NCI-H510A (cell line): ENCODE results near the gene MUC6.

Source experiments
- DNase-seq: peaks from one replicate; lab custom pipeline; 2025; lab: John Stamatoyannopoulos, UW

MUC6 gene, protein sequence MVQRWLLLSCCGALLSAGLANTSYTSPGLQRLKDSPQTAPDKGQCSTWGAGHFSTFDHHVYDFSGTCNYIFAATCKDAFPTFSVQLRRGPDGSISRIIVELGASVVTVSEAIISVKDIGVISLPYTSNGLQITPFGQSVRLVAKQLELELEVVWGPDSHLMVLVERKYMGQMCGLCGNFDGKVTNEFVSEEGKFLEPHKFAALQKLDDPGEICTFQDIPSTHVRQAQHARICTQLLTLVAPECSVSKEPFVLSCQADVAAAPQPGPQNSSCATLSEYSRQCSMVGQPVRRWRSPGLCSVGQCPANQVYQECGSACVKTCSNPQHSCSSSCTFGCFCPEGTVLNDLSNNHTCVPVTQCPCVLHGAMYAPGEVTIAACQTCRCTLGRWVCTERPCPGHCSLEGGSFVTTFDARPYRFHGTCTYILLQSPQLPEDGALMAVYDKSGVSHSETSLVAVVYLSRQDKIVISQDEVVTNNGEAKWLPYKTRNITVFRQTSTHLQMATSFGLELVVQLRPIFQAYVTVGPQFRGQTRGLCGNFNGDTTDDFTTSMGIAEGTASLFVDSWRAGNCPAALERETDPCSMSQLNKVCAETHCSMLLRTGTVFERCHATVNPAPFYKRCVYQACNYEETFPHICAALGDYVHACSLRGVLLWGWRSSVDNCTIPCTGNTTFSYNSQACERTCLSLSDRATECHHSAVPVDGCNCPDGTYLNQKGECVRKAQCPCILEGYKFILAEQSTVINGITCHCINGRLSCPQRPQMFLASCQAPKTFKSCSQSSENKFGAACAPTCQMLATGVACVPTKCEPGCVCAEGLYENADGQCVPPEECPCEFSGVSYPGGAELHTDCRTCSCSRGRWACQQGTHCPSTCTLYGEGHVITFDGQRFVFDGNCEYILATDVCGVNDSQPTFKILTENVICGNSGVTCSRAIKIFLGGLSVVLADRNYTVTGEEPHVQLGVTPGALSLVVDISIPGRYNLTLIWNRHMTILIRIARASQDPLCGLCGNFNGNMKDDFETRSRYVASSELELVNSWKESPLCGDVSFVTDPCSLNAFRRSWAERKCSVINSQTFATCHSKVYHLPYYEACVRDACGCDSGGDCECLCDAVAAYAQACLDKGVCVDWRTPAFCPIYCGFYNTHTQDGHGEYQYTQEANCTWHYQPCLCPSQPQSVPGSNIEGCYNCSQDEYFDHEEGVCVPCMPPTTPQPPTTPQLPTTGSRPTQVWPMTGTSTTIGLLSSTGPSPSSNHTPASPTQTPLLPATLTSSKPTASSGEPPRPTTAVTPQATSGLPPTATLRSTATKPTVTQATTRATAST (N-terminal part only)

DNA sequence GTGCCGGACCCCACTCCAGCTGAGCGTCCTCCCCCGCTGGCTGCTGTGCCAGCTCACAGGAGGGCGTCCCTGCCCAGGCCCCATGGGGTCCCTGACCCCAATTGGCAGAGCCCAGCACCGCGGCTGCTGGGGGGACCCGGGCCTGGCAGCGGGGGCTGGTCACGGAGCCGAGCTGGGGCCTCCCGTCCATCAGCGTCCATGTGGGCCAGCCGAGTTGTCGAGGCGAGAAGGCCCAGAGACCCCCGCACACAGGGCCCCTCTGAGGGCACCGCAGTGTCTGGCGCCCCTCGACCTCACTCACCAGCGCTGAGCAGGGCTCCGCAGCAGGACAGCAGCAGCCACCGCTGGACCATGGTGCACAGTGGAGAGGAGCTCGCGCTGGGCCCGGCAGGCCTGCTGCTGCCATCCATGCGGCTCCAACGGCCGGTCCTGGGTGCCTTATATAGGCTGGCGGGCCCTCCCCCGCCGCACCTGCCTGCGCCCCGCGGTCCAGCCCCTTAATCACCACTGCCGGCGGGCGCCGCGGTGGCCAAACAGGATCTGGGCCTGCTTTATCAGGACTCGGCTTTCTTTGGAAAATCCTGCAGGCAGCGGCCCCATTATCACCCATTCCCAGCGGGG is at the start of gene MUC6:
Gene MUC6 (minus strand): TSS at position 416 of the 621 bp plus-strand sequence. CDS start 63 bp downstream, at position 353.
- no peak for DNase-seq

DNA sequence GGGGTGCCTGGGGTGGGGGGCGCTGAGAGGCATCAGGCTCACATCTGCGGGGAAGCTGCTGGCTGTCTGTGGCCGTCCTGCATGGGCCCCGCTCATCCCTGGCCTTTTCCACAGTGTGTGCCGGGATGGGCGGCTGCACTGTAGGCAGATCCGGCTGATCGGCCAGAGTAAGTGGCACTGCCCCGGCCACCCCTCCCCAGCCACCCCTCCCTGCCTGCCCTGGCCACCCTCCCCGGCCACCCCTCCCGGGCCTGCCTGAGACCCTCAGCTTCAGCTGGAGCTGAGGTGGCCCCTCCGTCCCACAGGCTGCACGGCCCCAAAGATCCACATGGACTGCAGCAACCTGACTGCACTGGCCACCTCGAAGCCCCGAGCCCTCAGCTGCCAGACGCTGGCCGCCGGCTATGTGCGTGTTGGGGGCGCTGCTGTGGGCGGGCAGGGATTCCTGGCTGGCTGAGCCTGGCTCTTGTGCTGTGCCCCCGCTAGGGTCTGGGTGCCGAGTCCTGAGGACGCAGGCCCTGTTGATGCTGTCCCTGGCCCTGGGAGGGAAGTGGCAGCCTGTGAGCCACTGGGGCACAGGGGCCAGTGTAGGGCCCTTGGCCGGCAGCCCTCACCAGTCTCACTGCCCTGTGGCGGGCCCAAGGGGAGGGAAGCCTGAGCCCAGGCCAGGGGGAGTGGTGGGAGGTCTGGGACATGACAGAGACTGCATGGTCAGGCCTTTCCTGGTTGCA is 49.1 kb upstream of the MUC6 start:
- no peak for DNase-seq

DNA sequence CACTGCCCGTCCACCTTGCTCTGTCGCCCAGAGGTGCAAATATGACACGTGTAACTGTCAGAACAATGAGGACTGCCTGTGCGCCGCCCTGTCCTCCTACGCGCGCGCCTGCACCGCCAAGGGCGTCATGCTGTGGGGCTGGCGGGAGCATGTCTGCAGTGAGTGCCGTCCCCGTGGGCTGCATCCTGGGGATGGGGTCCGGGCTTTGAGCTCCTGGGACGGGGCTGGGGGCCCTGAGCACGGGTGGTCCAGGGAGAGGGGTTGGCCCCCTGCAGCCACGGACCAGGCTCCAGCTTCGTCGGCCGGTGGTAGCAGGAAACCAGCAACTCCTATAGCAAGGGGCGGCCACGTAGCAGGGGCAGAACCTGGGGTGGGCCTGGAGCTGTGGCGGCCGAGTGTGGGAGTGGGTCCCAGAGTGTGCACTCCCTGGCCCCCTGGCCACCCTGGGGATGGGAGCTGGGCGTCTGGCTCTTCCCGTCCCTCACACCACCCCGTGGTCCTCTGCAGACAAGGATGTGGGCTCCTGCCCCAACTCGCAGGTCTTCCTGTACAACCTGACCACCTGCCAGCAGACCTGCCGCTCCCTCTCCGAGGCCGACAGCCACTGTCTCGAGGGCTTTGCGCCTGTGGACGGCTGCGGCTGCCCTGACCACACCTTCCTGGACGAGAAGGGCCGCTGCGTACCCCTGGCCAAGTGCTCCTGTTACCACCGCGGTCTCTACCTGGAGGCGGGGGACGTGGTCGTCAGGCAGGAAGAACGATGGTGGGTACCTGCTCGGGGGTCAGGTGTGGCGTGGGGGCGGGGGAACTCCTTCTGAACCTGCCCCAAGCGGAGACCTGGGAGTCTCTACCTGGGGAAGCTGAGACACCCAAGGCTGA is 48.3 kb upstream of the MUC6 start:
- no peak for DNase-seq

DNA sequence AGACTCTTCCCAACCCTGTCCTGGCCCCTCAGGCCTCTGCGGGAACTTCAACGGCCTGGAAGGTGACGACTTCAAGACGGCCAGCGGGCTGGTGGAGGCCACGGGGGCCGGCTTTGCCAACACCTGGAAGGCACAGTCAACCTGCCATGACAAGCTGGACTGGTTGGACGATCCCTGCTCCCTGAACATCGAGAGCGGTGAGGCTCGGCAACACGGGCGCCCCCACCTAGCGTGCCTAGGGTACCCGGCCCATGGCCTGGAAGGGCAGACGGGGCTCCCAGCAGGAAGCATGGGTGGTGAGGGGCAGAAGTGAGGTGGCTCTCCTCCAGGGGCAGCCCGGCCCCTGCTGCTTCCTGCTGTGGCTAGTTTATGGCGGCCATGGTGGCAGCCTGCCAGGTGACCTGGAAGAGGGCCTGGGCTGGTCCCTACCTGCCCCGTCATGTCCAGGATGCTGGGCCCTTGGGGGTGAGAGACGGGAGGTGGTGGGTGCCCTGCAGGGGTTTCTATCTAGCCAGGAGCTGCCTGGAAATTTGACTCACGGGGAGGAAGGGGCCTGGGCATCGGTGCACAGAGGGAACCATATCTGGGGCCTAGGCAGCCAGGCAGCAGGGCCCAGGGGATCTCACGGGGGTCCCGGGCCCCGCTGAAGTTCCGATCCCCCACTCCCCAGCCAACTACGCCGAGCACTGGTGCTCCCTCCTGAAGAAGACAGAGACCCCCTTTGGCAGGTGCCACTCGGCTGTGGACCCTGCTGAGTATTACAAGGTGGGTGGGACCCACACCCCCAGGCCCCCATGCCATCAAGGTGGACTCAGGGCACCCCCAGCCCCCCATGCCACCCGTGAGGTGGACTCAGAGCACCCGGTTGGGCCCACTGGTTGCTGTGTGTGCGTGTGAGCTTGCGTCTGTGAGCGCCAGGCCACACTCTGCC is 47.4 kb upstream of the MUC6 start:
- DNase-seq = no peak

DNA sequence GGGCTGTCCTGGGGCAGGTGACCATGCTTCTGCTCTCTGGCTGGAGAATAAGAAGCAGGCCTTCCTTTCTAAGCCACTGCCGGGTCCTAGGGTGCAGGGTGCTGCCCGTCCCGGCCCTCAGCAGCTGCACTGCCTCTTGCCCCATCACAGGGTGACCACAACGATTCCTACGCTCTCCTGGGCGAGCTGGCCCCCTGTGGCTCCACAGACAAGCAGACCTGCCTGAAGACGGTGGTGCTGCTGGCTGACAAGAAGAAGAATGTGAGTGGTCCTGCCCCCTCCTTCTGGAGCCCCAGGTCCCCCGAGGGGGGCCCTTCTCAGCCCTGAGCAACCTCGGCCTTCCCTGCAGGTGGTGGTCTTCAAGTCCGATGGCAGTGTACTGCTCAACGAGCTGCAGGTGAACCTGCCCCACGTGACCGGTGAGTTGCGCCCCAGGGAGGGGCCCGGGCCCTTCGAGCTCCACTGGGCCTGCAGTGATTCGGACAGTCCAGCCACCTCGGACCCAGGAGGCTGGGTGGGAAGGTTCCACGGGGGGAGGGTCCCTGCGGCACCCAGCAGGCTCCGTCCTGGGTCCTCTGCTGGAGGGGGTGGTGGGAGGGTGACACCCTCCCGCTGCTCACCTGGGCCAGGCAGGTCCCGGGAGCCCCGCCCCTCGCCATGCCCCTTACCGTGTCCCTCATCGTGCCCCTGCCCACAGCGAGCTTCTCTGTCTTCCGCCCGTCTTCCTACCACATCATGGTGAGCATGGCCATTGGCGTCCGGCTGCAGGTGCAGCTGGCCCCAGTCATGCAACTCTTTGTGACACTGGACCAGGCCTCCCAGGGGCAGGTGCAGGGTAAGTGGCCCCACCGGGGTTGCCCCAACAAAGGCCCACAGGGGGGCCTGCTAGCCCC is 46.5 kb upstream of the MUC6 start:
- no peak for DNase-seq

DNA sequence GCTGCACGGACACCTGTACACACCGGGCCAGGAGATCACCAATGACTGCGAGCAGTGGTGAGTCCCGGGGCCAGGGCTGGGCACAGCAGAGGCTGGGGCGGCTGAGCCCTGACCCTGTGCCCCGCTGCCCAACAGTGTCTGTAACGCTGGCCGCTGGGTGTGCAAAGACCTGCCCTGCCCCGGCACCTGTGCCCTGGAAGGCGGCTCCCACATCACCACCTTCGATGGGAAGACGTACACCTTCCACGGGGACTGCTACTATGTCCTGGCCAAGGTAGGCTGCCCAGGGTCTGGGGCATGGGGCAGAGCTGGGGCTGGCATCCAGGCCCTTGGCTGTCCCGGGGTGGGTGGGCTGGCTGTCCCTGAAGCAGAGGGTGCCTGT is 45.8 kb upstream of the MUC6 start:
- no peak for DNase-seq

DNA sequence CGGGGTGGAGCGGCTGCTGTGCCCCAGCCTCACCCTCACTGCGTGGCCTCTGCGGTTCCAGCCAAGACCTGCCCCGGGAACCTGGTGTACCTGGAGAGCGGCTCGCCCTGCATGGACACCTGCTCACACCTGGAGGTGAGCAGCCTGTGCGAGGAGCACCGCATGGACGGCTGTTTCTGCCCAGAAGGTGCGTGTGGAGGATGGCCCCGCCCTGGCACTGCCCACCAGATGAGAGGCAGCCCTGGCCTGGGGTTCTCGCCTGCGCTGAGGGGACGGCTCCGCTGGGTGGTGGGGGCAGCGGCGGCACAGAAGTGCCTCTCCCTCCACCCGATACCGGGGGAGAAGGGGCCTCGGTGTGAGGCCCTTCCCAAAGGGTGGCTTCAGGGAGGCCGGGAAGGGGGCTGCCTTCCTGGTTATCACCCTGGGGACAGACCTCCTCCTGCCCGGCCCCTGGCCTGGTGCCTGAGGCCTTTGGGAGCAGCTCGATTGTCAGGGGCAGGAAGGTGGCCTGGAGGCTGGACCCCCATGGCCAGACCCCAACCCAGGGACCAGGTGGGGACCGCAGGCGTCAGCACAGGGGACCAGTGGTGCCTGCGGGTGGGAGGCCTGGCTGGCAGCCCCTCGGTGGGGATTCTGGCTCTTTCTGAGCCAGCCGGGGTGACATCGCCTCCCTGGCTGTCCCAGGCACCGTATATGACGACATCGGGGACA is 45.2 kb upstream of the MUC6 start:
- DNase-seq = no peak

DNA sequence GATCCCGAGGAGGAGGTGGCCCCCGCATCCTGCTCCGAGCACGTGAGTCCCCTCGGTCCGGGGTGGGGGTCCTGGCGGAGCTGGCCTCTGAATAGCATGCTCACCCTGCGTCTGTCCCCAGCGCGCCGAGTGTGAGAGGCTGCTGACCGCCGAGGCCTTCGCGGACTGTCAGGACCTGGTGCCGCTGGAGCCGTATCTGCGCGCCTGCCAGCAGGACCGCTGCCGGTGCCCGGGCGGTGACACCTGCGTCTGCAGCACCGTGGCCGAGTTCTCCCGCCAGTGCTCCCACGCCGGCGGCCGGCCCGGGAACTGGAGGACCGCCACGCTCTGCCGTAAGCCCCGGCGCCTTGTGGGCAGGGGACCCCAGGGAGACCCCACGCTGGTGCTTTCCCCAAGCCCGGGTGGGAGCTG is 41.7 kb upstream of the MUC6 start:
- no peak for DNase-seq

DNA sequence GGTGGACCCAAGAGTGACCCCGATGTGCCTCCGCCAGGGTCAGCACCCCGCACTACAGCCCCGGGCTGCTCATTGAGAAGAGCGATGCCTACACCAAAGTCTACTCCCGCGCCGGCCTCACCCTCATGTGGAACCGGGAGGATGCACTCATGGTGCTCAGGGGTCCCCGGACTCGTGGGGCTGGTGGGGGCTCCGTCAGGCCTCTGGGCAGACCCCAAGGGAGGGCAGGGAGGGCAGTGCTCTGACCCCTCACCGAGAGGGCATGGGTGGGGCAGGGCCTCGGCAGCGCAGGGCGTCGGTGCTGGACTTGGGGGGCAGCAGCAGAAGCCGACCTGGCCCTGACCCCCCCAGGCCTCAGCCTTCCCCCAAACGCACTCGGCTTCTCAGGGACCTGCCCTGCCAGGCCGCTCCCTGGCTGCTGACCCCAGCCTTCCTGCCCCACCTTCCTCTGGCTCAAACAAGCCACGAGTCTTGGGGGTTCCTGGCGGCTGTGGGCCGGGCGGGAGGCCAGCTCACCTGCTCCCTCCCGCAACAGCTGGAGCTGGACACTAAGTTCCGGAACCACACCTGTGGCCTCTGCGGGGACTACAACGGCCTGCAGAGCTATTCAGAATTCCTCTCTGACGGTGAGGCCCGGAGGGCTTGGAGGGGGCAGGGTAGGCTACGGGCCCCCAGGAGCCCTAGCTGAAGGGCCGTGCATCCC is 41.0 kb upstream of the MUC6 start:
- no peak for DNase-seq

DNA sequence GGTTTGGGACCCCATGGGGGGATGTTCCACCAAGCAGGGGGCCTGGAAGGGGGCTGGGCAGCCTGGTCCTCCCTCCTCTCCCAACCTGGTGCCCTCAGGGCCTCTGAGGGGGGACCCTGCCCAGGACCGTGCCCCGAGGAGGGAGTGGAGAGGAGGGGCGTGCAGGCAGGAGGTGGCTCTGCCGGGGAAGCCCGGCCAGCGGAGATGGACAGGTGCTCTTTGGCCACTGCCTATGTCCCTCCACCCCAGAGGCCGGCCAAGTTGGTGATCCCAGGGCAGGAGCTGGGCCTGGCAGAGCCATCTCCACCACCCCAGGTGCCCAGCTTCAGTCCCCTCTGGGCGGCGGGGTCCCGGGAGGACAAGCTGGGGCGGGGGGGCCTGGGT is 40.5 kb upstream of the MUC6 start:
- no peak for DNase-seq

DNA sequence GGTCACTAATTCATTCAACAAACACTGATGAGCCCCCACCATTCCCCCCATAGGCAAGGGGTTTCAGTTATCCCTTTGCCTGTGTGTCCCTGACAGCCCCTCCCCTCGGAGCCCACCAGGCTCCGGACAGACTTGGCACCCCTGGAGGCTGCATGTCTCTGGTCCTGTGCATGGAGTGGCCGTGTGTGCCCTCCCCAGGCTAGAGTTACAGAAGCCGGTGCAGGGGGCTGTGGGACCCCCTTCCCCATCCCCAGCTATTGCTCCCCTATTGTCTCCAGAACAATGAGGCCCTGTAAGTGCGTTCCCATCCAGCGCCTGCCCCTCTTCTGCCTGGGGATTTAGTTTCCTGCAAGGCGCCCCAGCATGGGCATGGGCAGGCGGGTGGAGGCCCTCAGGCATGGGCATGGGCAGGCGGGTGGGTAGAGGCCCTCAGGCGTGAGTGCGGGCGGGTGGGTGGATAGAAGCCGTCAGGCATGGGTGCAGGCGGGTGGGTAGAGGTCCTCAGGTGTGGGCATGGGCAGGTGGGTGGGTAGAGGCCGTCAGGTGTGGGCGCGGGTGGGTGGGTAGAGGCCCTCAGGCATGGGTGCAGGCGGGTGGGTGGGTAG is 39.6 kb upstream of the MUC6 start:
- DNase-seq = no peak

DNA sequence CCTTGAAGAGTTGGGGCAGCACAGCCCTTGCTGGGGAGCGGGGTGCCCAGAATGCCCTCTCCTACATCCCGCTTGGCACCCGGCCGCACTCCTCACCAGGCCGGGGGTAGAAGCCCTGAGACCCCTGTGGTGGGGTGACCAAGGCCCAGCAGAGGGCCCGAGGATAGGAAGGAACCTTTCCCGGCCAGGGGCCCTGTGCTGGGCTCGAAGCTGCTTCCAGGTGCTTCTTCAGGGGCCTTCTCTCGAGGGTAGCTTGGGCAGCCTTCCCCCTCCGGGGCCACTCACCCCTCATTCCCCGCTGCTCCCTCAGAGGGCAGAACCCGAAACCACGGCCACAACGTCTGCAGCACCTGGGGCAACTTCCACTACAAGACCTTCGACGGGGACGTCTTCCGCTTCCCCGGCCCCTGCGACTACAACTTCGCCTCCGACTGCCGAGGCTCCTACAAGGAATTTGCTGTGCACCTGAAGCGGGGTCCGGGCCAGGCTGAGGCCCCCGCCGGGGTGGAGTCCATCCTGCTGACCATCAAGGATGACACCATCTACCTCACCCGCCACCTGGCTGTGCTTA is 38.9 kb upstream of the MUC6 start:
- DNase-seq = no peak

DNA sequence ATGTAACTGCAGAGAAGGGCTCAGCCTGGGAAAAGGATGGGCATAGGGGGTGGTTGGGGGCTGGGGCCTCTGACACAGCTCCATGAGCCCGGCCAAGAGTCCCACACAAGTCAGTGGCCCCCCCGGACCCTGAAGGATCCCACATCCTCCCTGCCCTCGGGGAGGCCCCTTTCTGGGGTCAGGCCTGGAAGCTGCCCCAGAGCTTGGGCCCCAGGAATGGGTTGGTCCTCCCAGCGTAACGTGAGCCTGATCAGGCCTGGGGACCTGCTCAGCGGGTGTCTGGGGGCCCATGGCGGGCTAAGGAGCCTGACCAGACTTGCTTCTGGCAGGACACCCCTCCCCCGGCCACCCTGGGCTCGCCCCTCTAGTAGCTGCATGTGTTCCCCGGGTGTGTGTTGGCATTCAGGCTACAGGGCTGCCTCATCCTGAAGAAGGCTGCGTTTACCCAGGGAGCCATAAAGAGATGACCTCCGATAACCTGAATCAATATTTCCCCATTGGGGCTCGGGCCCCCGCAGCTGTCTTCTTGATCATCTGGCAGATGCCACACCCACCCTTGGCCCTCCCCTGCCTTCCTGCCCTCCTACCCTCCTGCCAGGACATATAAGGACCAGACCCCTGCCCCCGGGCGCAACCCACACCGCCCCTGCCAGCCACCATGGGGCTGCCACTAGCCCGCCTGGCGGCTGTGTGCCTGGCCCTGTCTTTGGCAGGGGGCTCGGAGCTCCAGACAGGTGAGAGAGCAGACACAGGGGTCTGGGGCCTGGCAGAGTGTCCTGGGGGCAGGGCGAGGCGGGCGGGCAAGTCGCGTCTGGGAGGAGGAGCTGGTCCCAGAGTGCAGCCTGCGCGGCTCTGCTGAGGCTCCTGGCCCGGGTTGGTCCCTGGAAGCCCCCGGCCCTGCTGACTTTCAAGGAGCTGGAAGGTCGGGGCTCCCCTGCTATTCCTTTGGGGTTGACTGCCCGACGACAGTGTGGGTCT is 38.0 kb upstream of the MUC6 start, which contains the start of gene MUC2:
Gene MUC2 (plus strand): TSS at position 631 of the 978 bp plus-strand sequence.
- DNase-seq = no peak

DNA sequence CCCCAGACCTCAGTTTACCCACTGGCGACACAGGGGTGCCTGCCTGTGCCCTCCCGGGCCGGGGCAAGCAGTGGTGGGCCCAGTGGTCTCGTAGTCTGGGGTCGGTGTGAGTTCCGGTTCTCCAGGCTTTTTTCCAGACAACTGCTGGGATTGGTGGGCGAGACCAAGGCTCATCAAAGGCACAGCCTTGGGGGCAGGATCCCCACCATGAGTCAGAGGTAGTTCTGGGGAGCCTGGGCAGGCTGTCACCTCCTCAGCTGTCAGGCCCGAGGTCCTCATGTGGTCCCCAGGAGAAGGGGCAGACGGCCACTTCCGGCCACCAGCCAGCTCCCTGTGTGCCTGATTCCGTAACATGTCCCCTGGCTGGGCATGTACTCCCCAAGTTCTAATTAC is 37.3 kb upstream of the MUC6 start:
- DNase-seq = no peak
